SK-N-SH treated with all-trans-retinoic acid at 6 μM for 48 hours (cell line): ENCODE data around the gene CST1.
"Not testable (repeated sequence)": the region's sequence is repeated elsewhere in the genome, so short reads cannot be mapped to it uniquely, and the experiment has no call there.

Experiments
- ATAC-seq: fragments of 200-7000 bp; cut with Tn5 transposase; 3 replicates; pipeline ENCODE4 v1.9.1; 2020; ENCODE audit warnings: mild to moderate bottlenecking, moderate library complexity
- CREB5 ChIP-seq: fragments of 250-450 bp; sonication (Bioruptor Pico); IDR thresholded peaks from 2 replicates; pipeline ENCODE4 v1.5.1; 2020; ENCODE audit warnings: low read depth, mild to moderate bottlenecking, moderate library complexity
- CSDC2 ChIP-seq: fragments of 250-450 bp; sonication (Bioruptor Pico); IDR thresholded peaks from 2 replicates; pipeline ENCODE4 v1.5.0; 2020; ENCODE audit warnings: mild to moderate bottlenecking, moderate library complexity
- CSRNP3 ChIP-seq: fragments of 250-450 bp; sonication (Bioruptor Pico); IDR thresholded peaks from 2 replicates; pipeline ENCODE4 v1.5.1; 2021; ENCODE audit warnings: mild to moderate bottlenecking, moderate library complexity
- GLIS3 ChIP-seq: fragments of 250-450 bp; sonication (Bioruptor Pico); IDR thresholded peaks from 2 replicates; pipeline ENCODE4 v1.5.0; 2020; ENCODE audit warnings: mild to moderate bottlenecking, moderate library complexity
- POU6F1 ChIP-seq: fragments of 250-450 bp; sonication (Bioruptor Pico); IDR thresholded peaks from 2 replicates; pipeline ENCODE4 v1.8.0; 2021; ENCODE audit warnings: low read depth, mild to moderate bottlenecking, moderate library complexity, borderline replicate concordance
- RARB ChIP-seq: fragments of 250-450 bp; sonication (Bioruptor Pico); IDR thresholded peaks from 2 replicates; pipeline ENCODE4 v1.8.0; 2021; ENCODE audit warnings: mild to moderate bottlenecking, moderate library complexity
- TCF4 ChIP-seq: fragments of 250-450 bp; sonication (Bioruptor Pico); IDR thresholded peaks from 2 replicates; pipeline ENCODE4 v1.8.0; 2021; ENCODE audit warnings: mild to moderate bottlenecking, moderate library complexity, borderline replicate concordance
- TOX ChIP-seq: fragments of 250-450 bp; sonication (Bioruptor Pico); IDR thresholded peaks from 2 replicates; pipeline ENCODE4 v1.8.0; 2021; ENCODE audit warnings: mild to moderate bottlenecking, moderate library complexity, borderline replicate concordance
- TSHZ2 ChIP-seq: fragments of 250-450 bp; sonication (Bioruptor Pico); IDR thresholded peaks from 2 replicates; pipeline ENCODE4 v1.5.0; 2020; ENCODE audit warnings: mild to moderate bottlenecking, moderate library complexity
- ZC3H10 ChIP-seq: fragments of 250-450 bp; sonication (Bioruptor Pico); IDR thresholded peaks from 2 replicates; pipeline ENCODE4 v1.5.1; 2021; ENCODE audit warnings: mild to moderate bottlenecking, moderate library complexity
- ZNF70 ChIP-seq: fragments of 450-650 bp; formaldehyde crosslinking; IDR thresholded peaks from 2 replicates; pipeline ENCODE4 v1.5.0; 2020; ENCODE audit warnings: mild to moderate bottlenecking, moderate library complexity
- ZNF8 ChIP-seq: fragments of 450-650 bp; formaldehyde crosslinking; IDR thresholded peaks from 2 replicates; pipeline ENCODE4 v1.5.0; 2020; ENCODE audit warnings: mild to moderate bottlenecking, moderate library complexity

Gene CST1

GRCh38 chr20:23794065-23794464, 43.3 kb upstream of the CST1 start:
- ATAC-seq = no peak
- TF ChIP-seq POU6F1 = no peak
- TF ChIP-seq TOX (CRISPR knock-in tag) = no peak
- TF ChIP-seq GLIS3 = no peak
- TF ChIP-seq CREB5 = no peak
- no peak for TF ChIP-seq CSDC2 (CRISPR knock-in tag)
- TF ChIP-seq CSRNP3 (CRISPR knock-in tag) = no peak
- no peak for TF ChIP-seq ZNF8 (CRISPR knock-in tag)
- TF ChIP-seq ZNF70 = no peak
- TF ChIP-seq TSHZ2 (CRISPR knock-in tag) = no peak
- TF ChIP-seq ZC3H10 = no peak

- no peak for ATAC-seq
- TF ChIP-seq POU6F1 (no peak), ZNF70 (no peak), RARB (no peak), TOX (CRISPR knock-in tag) (no peak), CSRNP3 (CRISPR knock-in tag) (no peak)
Measured at GRCh38 chr20:23783447-23783846, 32.7 kb upstream of the CST1 start.

- no peak for TF ChIP-seq TCF4 (CRISPR knock-in tag)
- ATAC-seq = peak; percentile 75
Measured at GRCh38 chr20:23782366-23782983, 31.7 kb upstream of the CST1 start.

- not testable (repeated sequence) for ATAC-seq
Measured at GRCh38 chr20:23778676-23779075, 27.9 kb upstream of the CST1 start.

GRCh38 chr20:23777380-23777779, 26.6 kb upstream of the CST1 start:
- ATAC-seq = not testable (repeated sequence)
